H7 (cell line): Measurements from ENCODE around the gene PDAP1. TPM values are rescaled to one million over a fixed set of nuclear protein-coding genes. Genes with fewer than 3 reads are reported as not detected.
A peak's percentile ranks its signal among the peaks of the same experiment; 100 is the strongest.

Experiments used
- DNase-seq: peaks from one replicate; pipeline ENCODE4 v3.0.0; 2012
- H3K27me3 ChIP-seq: 2 replicates; pipeline ENCODE4 v1.6.0; 2011; ENCODE audit warnings: mild to moderate bottlenecking, low read length; ENCODE audit not compliant: control insufficient read depth, insufficient read depth
- H3K36me3 ChIP-seq: replicated peaks from 2 replicates; pipeline ENCODE4 v1.5.1; 2011; ENCODE audit warnings: low read length; ENCODE audit not compliant: control insufficient read depth, insufficient read depth
- H3K4me3 ChIP-seq: 2 replicates; pipeline ENCODE4 v1.5.1; 2011; ENCODE audit warnings: low read depth, mild to moderate bottlenecking, control low read depth, low read length, moderate library complexity; ENCODE audit not compliant: insufficient read depth
- total RNA-seq: library from RNA; depleted of rRNA; stranded (reverse); fragments of >200 nt; shearing (Covaris generic); gene quantifications from 2 replicates; pipeline ENCODE4 v1.2.3, GENCODE V29; 2014; rRNA removed

Gene PDAP1, protein sequence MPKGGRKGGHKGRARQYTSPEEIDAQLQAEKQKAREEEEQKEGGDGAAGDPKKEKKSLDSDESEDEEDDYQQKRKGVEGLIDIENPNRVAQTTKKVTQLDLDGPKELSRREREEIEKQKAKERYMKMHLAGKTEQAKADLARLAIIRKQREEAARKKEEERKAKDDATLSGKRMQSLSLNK
- total RNA-seq: 62.3 and 66.4 TPM in 2 replicates

DNA sequence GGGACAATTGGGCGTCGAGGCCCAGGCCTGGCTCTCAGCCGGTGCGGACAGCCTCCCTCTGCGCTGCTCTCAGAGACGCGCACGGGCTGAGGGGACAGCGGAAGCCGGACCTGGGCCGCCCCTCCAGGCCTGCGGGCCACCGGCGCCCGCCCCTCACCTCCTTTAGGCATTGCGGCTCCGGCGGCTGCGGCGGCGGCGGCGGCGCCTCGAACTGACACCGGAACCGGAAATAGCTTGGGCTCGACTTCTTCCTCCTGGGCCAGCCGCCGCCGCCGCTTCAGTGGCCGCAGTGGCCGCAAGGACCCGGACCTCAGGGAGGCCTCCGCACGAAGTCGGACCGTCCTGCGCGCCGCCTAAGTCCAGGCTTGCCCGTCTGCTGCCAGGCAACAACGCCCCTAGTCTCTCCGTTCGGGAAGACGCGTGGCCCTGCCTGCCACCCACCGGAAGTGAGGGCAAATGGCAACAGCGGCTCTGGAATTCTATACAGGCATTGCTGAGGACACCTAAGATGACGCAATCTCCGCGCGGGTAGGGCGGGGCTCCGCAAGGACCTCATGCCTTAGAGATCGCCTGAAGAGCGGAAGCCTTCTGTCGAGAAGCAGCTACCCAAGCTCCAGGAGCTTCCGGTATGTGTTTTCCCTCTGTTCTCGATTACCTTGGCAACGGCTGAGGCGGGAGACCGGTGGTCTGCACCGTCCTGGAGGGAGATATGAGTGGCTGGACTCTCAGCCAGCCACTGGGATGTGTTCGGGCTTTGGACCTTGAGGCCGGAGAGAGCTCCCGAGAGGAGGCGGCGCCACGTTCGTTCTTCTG lies at the start of gene PDAP1, which contains the start of gene BUD31:
TSS of gene PDAP1 (minus strand) at position 219 of the 813 bp plus-strand sequence. CDS start at position 170, 49 bp downstream.
TSS of gene BUD31 (plus strand) at position 591 of the 813 bp plus-strand sequence. CDS start 2,124 bp downstream, outside the sequence.
- peak; percentile 97 for DNase-seq
- Histone ChIP-seq H3K4me3 (peak within 1 kb of the TSS; percentile 99), H3K36me3 (peaks cover 28% of the 10 kb centered on the region), H3K27me3 (no peaks in the 10 kb centered on the region)

DNA sequence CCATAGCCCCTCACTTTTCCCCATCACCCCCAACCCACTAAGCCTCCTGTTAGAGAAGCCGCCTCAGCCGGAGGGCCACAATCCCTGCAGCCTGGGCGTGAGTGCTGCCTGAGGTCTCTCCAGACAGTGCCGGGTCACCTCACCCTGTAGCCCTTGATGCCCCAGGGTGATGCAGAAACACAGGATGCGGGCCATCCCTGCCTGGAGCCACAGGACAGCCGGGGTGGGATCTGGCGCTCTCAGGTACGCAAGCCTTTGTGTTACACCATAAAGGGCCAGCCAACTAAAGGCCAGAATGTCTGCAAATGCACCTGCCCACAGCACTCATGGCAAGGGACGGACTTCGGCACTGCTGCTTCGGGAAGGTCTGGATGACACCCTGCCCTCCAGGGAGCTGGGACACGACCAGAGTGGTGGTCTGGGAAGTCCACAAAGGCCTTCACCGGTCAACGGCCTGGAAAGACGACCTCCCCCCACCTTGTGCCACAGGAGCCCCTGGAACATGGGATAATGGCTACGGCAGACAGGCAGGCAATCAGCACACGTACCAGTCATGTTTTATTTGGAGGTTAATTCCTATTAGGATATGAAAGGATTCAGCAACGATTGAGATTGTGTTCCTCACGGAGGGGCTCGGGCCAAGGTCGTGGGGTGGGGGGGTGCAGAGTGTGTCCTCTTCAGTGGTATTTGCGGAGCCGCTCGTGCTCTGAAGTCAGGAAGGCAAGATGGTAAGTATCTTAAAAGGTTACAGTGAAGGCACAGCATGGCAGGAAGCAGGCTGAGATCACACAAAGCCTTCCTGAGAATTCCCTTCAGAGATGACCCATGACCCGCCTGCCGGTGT lies 49.5 kb upstream of the PDAP1 start:
- Histone ChIP-seq H3K4me3 (no peak overlapping the region), H3K27me3 (no peaks in the 10 kb centered on the region), H3K36me3 (peaks cover 39% of the 10 kb centered on the region)
- no peak for DNase-seq

DNA sequence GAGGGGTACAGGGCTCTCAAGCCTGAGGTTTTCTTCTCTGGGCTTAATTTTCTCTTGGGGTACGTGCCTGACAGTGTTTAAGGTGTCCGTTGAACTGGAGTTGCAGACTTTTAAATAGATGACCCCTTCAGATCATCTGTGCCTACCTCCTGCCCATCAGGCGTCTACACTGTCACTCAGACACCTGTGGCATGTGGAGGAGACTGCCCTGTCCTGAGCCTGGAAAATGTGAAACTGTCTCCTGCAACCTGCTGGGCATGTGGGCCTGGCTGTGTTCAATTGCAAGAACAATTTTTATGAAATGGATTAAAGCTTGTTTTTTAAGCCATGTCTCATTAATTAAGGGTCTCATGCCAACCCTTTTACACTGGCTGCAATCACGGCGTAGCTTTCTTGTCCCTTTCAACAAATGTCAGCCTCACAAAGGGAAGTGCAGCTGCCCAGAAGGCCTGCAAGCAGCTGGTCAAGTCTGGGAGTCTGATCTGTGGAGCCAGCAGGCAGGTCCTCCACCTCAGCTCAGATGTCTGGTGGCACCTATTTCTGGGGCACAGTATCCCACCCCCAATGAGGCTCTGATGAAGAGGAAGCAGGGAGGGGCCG lies 48.8 kb upstream of the PDAP1 start:
- peaks cover 44% of the 10 kb centered on the region for H3K36me3 ChIP-seq
- no peak overlapping the region for H3K4me3 ChIP-seq
- DNase-seq: no peak
- no peaks in the 10 kb centered on the region for H3K27me3 ChIP-seq

DNA sequence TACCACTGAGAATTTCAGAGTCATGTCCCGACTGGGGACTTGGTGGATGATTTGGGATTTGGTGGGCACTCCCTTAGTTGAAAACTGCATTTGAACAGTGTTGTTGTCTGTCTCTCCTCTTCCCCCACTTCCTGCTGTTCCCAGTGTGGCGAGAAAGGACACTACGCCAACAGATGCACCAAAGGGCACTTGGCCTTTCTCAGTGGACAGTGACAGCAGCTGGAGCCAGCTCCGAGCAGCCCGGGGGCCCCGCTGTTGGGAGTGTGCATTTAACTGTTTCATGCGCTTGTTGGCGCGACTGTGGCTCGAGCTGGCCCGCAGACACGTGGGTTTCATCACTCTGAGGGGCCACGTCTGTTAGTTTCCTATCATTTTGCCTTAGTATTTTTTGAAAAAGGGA lies 47.9 kb upstream of the PDAP1 start:
- Histone ChIP-seq H3K4me3 (no peak overlapping the region), H3K36me3 (peaks cover 47% of the 10 kb centered on the region), H3K27me3 (no peaks in the 10 kb centered on the region)
- DNase-seq: no peak

DNA sequence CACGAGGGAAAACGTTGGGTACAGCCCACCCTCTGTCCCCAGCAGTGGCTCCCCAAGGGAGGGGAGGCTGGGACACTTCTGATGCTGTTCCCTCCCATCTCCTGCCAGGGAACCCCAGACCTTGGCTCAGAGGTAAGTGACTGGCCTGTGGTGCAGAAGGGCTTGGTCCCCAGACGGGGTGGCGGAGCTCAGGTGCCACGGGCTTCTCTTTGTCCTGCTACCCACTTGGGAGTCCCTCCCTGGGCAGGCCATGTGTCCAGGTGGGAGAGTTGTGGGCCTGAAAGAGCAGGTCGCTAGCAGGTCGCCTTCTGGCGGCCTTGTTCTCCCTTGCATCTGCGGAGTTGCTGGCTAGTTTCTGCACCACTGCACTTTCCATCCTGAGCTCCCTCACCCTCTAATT lies 47.5 kb upstream of the PDAP1 start:
- no peak for DNase-seq
- H3K36me3 ChIP-seq: peaks cover 47% of the 10 kb centered on the region
- no peaks in the 10 kb centered on the region for H3K27me3 ChIP-seq
- no peak overlapping the region for H3K4me3 ChIP-seq

DNA sequence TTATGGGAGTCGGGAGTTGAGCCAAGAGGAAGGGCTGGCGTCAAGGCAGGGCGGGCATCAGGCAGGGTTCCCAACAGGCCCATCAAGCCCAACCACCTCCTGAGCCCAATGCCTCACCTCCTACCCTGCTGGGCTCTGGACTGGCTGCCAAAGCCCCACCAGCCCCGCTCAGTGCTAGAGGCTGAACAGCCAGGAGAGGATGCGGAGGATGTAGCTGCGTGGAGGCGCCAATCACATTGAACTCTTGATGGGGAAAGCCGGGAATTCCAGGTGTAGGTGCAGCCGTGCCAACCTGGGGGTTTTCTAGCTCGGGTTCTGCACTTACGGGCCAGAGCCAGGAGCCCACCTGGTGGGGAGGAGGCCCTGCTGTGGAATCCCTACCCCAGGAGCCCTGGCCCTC lies 44.7 kb upstream of the PDAP1 start:
- Histone ChIP-seq H3K36me3 (peaks cover 61% of the 10 kb centered on the region), H3K4me3 (no peak overlapping the region)

DNA sequence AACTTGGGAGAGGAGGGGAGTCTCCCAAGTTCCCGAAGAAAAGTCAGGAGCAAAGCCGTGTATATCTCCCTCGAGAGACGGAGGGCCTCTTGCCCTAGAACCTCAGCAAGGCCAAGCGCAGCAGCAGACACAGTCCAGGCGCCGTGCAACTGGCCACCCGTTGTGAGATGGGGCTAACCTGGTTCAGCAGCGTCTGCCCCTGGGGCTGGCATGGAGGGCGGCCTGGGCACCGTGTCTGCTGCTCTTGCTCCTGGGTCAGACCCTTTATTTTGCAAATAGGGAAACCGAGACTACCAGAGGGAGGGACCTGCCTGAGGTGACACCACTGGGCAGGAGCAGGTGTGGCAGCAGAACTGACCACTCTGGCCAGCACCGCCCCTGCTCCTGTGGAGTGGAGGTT lies 44.1 kb upstream of the PDAP1 start:
- peaks cover 63% of the 10 kb centered on the region for H3K36me3 ChIP-seq
- no peaks in the 10 kb centered on the region for H3K27me3 ChIP-seq
- H3K4me3 ChIP-seq: no peak overlapping the region
- peak; percentile 44 for DNase-seq

More for the DNA sequence above, 44.7 kb upstream of the PDAP1 start:
- DNase-seq: peak; percentile 43
- H3K27me3 ChIP-seq: no peaks in the 10 kb centered on the region

DNA sequence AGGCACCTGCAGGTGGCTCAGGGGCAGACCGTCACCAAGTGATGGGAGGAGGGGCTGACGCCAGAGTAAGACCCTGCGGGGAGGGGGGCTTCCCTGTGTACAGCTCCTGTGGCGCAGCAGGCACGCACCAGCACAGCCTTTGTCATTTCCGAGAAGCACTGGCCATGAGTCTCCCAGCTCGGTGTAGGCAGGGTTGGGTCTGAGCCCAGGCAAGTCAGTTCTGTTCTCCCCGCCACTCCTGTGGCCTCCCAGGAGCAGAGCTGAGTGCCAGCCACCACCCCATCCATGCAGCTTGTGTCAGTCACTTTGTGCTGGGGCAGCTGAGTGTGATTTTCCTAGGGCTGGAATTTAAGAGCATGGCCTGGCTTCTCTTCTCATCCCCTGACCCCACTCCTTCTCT lies 43.5 kb upstream of the PDAP1 start:
- no peak for DNase-seq
- Histone ChIP-seq H3K4me3 (no peak overlapping the region), H3K27me3 (no peaks in the 10 kb centered on the region), H3K36me3 (peaks cover 59% of the 10 kb centered on the region)

DNA sequence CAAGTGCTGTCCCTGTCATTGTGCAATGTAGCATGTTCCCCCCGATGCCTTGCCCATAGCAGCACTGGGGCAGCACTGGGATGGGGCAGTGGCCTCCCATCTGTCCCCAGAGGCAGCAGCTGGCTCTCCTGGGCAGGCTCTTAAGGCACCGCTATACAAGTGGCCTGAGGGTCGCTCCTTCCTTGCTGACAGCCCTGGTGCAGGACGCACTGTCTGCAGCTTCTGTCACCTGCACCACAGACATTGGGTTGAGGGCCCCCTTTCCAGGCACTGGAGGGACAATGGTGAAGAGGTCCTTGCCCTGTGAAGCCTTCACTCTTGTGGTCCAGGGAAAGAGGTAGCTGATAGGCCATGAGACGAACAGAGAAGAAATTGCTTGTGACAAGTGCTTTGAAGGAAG lies 40.9 kb upstream of the PDAP1 start:
- H3K4me3 ChIP-seq: no peak overlapping the region
- H3K27me3 ChIP-seq: no peaks in the 10 kb centered on the region
- DNase-seq: peak; percentile 21
- peaks cover 66% of the 10 kb centered on the region for H3K36me3 ChIP-seq

DNA sequence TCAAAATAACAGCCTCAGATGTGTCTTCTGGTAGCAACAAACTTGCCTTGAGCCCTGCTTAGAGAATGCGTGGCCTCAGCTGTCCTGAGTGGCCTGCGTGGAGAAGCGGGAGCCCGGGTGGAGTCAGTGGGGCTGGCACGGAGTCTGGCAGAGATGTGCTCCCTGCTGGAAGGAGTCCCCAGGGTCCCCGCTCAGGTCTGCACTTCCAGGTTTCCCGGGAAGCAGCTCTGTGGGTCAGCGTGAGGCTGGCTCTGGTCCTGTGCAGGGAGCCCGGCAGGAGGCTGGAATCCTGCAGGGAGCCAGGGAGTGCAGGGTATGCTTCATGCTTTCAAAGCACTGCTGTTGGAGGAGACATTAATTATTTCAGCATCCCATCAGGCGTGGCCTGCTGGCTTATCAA lies 40.5 kb upstream of the PDAP1 start:
- peaks cover 64% of the 10 kb centered on the region for H3K36me3 ChIP-seq
- no peak overlapping the region for H3K4me3 ChIP-seq
- DNase-seq: peak; percentile 25

DNA sequence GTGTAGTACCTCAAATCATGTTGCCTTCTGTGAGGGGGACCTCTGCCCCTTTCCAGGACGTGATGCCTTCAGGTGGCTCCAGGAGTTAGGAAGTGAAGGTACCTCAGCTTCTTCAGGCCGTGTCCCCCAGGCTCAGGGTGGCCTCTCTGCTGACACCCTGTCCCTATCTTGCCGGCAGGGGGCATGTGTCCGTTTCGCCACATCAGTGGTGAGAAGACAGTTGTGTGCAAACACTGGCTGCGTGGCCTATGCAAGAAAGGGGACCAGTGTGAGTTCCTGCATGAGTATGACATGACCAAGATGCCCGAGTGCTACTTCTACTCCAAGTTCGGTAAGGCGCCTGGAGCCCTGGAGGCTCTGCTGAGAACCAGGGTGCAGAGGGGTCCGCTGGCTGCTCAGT lies 39.5 kb upstream of the PDAP1 start:
- Histone ChIP-seq H3K36me3 (peaks cover 63% of the 10 kb centered on the region), H3K27me3 (no peaks in the 10 kb centered on the region), H3K4me3 (no peak overlapping the region)
- no peak for DNase-seq

More for the DNA sequence above, 40.5 kb upstream of the PDAP1 start:
- no peaks in the 10 kb centered on the region for H3K27me3 ChIP-seq

DNA sequence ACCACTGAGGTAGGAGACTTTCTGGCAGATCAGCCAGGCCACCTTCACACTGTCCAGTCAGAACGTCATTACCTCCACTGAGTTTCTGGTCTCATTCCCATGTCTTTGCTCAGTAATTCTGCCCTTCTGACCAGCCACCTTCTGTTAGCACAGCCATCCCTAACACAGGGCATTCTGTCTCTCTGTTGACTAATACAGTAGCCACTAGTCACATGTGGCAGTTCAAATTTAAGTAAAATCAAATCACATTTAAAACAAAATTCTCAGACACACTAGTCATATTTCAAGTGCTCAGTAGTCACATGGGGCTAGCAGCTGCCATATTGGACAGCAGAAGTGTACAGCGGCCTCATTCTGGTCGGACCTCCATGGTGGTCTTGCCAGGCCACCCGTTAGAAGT lies 37.7 kb upstream of the PDAP1 start:
- Histone ChIP-seq H3K36me3 (peaks cover 64% of the 10 kb centered on the region), H3K4me3 (no peak overlapping the region), H3K27me3 (no peaks in the 10 kb centered on the region)
- no peak for DNase-seq

DNA sequence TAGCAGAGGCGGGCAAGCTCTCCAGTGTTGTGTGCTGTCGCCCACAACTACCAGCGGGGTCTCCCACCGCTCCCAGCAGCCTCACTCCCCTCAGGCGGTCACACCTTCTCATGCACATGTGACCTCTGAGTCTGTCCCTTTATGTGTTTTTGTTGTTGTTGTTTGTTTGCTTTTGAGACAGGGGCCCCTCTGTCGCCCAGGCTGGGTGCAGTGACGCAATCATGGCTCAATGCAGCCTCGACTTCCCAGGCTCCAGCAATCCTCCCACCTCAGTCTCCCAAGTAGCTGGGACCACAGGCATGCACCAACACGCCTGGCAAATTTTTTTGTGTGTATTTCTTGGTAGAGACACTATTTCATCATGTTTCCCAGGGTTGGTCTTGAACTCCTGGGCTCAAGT lies 31.8 kb upstream of the PDAP1 start:
- Histone ChIP-seq H3K27me3 (no peaks in the 10 kb centered on the region), H3K36me3 (peaks cover 27% of the 10 kb centered on the region), H3K4me3 (no peak overlapping the region)
- no peak for DNase-seq
